Sigmoid colon (tissue), 7 donors: ENCODE data around the gene OCIAD1. TPM values are rescaled to one million over a fixed set of nuclear protein-coding genes. Genes with fewer than 3 reads are reported as not detected.

Experiments used
- DNase-seq: peaks from one replicate; pipeline ENCODE4 v3.0.0-alpha.2; 2019
- H3K27ac ChIP-seq, 4 donors: fragments of 200-600 bp; sonication (generic); one replicate each; pipeline ENCODE4 v1.5.1; 2016 to 2019; ENCODE audit warnings: mild to moderate bottlenecking in 1 of 4
- H3K27me3 ChIP-seq, 3 donors: fragments of 200-600 bp; sonication (generic); one replicate each; pipeline ENCODE4 v1.5.1; 2019; ENCODE audit warnings: mild to moderate bottlenecking in 1 of 3
- H3K36me3 ChIP-seq, 4 donors: fragments of 200-600 bp; sonication (generic); one replicate each; pipeline ENCODE4 v1.5.1; 2016 to 2019
- H3K4me1 ChIP-seq, 4 donors: fragments of 200-600 bp; sonication (generic); one replicate each; pipeline ENCODE4 v1.5.1; 2017 to 2019
- H3K4me3 ChIP-seq, 4 donors: fragments of 200-600 bp; sonication (generic); one replicate each; pipeline ENCODE4 v1.5.1; 2017 to 2019; ENCODE audit warnings: mild to moderate bottlenecking in 2 of 4, moderate library complexity in 1 of 4
- H3K9me3 ChIP-seq, 4 donors: fragments of 200-600 bp in 3 of 4; sonication (generic) in 3 of 4; one replicate each; pipeline versions ENCODE4 v1.5.1 to v1.6.1; 2013 to 2019
- CTCF ChIP-seq, 4 experiments: fragments of 450-650 bp in 3 of 4; fragments of 200-600 bp in 1 of 4; IDR thresholded peaks; one replicate each; pipeline ENCODE4 v1.5.1; 2016 to 2019; ENCODE audit warnings: antibody characterized with exemption in 4 of 4, mild to moderate bottlenecking in 3 of 4, moderate library complexity in 2 of 4
- EP300 ChIP-seq, 4 donors: sonication (generic); formaldehyde crosslinking; IDR thresholded peaks; one replicate each; pipeline ENCODE4 v1.6.1; 2017; ENCODE audit warnings: antibody characterized with exemption in 4 of 4
- POLR2A ChIP-seq, 2 donors: fragments of 450-650 bp; IDR thresholded peaks; one replicate each; pipeline ENCODE4 v1.6.1; 2016; ENCODE audit warnings: antibody characterized with exemption in 2 of 2, mild to moderate bottlenecking in 2 of 2, moderate library complexity in 2 of 2
- POLR2AphosphoS5 ChIP-seq, 4 donors: sonication (generic); formaldehyde crosslinking; IDR thresholded peaks; one replicate each; pipeline ENCODE4 v1.6.1; 2017; ENCODE audit warnings: antibody characterized with exemption in 4 of 4
- WGBS, 2 donors: extraction: QIAGEN DNeasy Blood & Tissue Kit; methylation state at CpG; one replicate each; pipeline ENCODE4 v1.1.7; 2013; 5-methylcytosine and 5-hydroxymethylcytosine counted together
- intact Hi-C: fragments of 100-400 bp; cut with DNase I; formaldehyde crosslinking; loops from one replicate; pipeline ENCODE4 v1.15.1; 2023
- polyA plus RNA-seq, 3 donors: library from polyadenylated mRNA; stranded (reverse); fragments of 200-250 nt; gene quantifications; one replicate each; pipeline ENCODE4 v1.2.3, GENCODE V29; 2013
- total RNA-seq, 4 donors: library from RNA; depleted of rRNA; stranded (reverse); fragments of >200 nt; gene quantifications; one replicate each; pipeline ENCODE4 v1.1.0, GENCODE V29; 2016
- donor health status: healthy with polysubstance abuse.
- donor health status: Bipolar disorder and iron deficiency.
- donor health status: healthy.

OCIAD1 gene
- total and polyA plus RNA-seq, 7 donors: 51.7 to 133 (median 100) TPM

GRCh38 chr4:48905363-48906015 is 74.6 kb downstream of the OCIAD1 start:
- H3K36me3 ChIP-seq: peaks cover 0 to 7% (median 2%) of the 10 kb centered on the region in 4 donors
- no peak overlapping the region for H3K27ac ChIP-seq
- H3K9me3 ChIP-seq: no peaks in the 10 kb centered on the region
- H3K27me3 ChIP-seq: no peaks in the 10 kb centered on the region
- peak overlapping the region in 3 of 4 donors; percentile 59 to 77 (median 75) for H3K4me3 ChIP-seq
- peaks cover 0 to 27% (median 9%) of the 10 kb centered on the region in 4 donors for H3K4me1 ChIP-seq
- TF ChIP-seq CTCF (IDR thresholded peaks at IDR 0.05) (no peak), POLR2A (IDR thresholded peaks at IDR 0.05) (no peak), POLR2AphosphoS5 (IDR thresholded peaks at IDR 0.05) (no peak), EP300 (IDR thresholded peaks at IDR 0.05) (no peak)
- whole genome bisulfite sequencing, 2 donors: 45 to 72% methylated on average over 9 of the region's 9 CpGs
- DNase-seq: no peak
- intact Hi-C loops: loop anchor here (5.0 kb wide), 2 partner anchors 57 to 328 kb away; no protein-coding TSS in a partner anchor

- Histone ChIP-seq H3K9me3 (no peaks in the 10 kb centered on the region), H3K4me1 (peaks cover 0 to 27% (median 9%) of the 10 kb centered on the region in 4 donors), H3K36me3 (peaks cover 0 to 7% (median 2%) of the 10 kb centered on the region in 4 donors), H3K4me3 (peak within 1 kb of the TSS; percentile 42 to 77 (median 67)), H3K27ac (peak within 1 kb of the TSS in 3 of 4 donors; percentile 34 to 56 (median 55)), H3K27me3 (no peaks in the 10 kb centered on the region)
- WGBS, 2 donors: 2 to 6% methylated on average over 65 of the region's 65 CpGs
- intact Hi-C loops: loop anchor here (5.0 kb wide), 2 partner anchors 56 to 329 kb away; no protein-coding TSS in a partner anchor
- TF ChIP-seq POLR2A (IDR thresholded peaks at IDR 0.05) (no peak), POLR2AphosphoS5 (IDR thresholded peaks at IDR 0.05) (peak in 2 of 4 donors; percentile 12 to 28)
- peak; percentile 69 for DNase-seq
Measured at GRCh38 chr4:48906206-48907173, 75.6 kb downstream of the OCIAD1 start, which contains the start of gene OCIAD2. Gene OCIAD2 (minus strand): TSS chr4:48906774. CDS start chr4:48904549, 2,225 bp downstream.

GRCh38 chr4:48907706-48908477 is 77.0 kb downstream of the OCIAD1 start:
- intact Hi-C loops: loop anchor here (5.0 kb wide), 2 partner anchors 54 to 331 kb away; no protein-coding TSS in a partner anchor
- Histone ChIP-seq H3K9me3 (no peaks in the 10 kb centered on the region), H3K27me3 (no peaks in the 10 kb centered on the region), H3K36me3 (no peaks in the 10 kb centered on the region), H3K4me1 (peaks cover 0 to 30% (median 9%) of the 10 kb centered on the region in 4 donors), H3K27ac (no peak overlapping the region), H3K4me3 (no peak overlapping the region)
- 91 to 93% methylated on average over 7 of the region's 7 CpGs for whole genome bisulfite sequencing, 2 donors
- TF ChIP-seq EP300 (IDR thresholded peaks at IDR 0.05) (no peak), POLR2A (IDR thresholded peaks at IDR 0.05) (no peak), POLR2AphosphoS5 (IDR thresholded peaks at IDR 0.05) (no peak)
- DNase-seq: no peak

GRCh38 chr4:48908687-48909086 is 77.8 kb downstream of the OCIAD1 start:
- no peak for TF ChIP-seq POLR2AphosphoS5 (IDR thresholded peaks at IDR 0.05)
- no peak for DNase-seq
- Histone ChIP-seq H3K27ac (peak overlapping the region in 2 of 4 donors; percentile 58 to 70), H3K4me3 (no peak overlapping the region), H3K9me3 (no peaks in the 10 kb centered on the region), H3K27me3 (no peaks in the 10 kb centered on the region), H3K4me1 (peaks cover 0 to 31% (median 10%) of the 10 kb centered on the region in 4 donors), H3K36me3 (no peaks in the 10 kb centered on the region)
- intact Hi-C loops: loop anchor here (5.0 kb wide), 2 partner anchors 54 to 331 kb away; no protein-coding TSS in a partner anchor

GRCh38 chr4:48909697-48910096 is 78.8 kb downstream of the OCIAD1 start:
- WGBS, 2 donors: 82 to 84% methylated on average over 3 of the region's 3 CpGs
- H3K27me3 ChIP-seq: no peaks in the 10 kb centered on the region
- no peak for DNase-seq
- intact Hi-C loops: loop anchor here (5.0 kb wide), 2 partner anchors 53 to 332 kb away; no protein-coding TSS in a partner anchor
- H3K4me3 ChIP-seq: no peak overlapping the region
- H3K27ac ChIP-seq: peak overlapping the region in 3 of 4 donors; percentile 46 to 70 (median 58)
- H3K4me1 ChIP-seq: peaks cover 0 to 38% (median 18%) of the 10 kb centered on the region in 4 donors
- no peaks in the 10 kb centered on the region for H3K9me3 ChIP-seq
- TF ChIP-seq POLR2AphosphoS5 (IDR thresholded peaks at IDR 0.05) (peak in 2 of 4 donors; percentile 12 to 44), CTCF (IDR thresholded peaks at IDR 0.05) (no peak), EP300 (IDR thresholded peaks at IDR 0.05) (no peak), POLR2A (IDR thresholded peaks at IDR 0.05) (no peak)
- no peaks in the 10 kb centered on the region for H3K36me3 ChIP-seq
